ENCODE data around the gene DCDC2C.

The DCDC2C gene

DNA sequence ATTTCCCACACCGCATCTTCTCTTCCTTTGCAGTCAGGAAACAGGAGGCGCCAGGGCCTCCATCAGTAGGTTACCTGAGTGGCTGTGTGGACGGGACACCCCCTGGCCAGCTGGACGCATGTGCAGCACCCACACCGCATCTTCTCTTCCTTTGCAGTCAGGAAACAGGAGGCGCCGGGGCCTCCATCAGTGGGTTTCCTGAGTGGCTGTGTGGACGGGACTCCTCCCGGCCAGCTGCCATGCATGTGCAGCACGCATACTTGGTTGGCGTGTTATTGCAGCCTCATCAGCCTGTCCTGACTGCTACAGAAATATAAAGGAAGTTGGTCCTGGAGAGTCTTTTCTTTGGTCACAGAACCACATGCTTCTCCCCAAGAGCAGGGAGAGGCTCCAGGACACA lies 74.6 kb downstream of the DCDC2C start:
- no peak overlapping the region for H3K4me3 ChIP-seq (ENCODE audit: low read length)
- TF ChIP-seq ZNF274 (IDR thresholded peaks at IDR 0.05; ENCODE audit: low read depth, low read length), result no peak

DNA sequence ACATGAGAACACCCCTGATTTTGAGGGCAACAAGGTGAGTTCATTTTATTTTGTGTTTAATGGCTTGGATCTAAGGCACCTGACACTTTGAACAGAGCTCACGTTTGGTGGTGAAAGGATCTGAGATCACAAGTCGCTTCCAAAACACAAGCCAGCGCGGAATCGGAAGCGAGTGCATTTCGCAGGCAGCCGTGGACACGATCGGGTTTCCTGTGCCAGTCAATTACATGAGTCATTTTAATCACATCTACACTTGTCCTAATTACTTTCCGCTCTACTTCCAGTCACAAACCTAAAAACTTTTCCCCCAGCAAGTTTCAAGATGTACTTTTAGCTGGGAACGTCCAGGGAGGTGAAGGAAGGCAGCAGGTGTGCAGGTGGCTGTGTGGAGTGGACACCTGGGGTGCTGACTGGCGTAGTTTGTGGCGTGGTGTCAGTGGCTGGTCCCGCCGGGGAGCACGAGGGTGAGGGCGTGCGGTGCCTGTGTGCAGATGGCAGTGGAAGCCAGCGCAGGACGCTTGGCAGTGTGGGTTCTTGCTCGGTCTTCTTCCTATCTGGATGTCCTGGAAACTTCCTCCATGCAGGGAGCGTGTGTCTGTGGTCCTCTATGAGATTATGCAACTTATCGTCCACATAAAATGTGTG lies 75.6 kb downstream of the DCDC2C start:
- no peak for TF ChIP-seq ZNF274 (IDR thresholded peaks at IDR 0.05; ENCODE audit: low read depth, low read length)
- H3K4me3 ChIP-seq (ENCODE audit: low read length), result no peak overlapping the region

- H3K4me3 ChIP-seq (ENCODE audit: low read length), result no peak overlapping the region
- TF ChIP-seq ZNF274 (IDR thresholded peaks at IDR 0.05; ENCODE audit: low read depth, low read length), result no peak
Observed at GRCh38 chr2:3779496-3780049, 76.2 kb downstream of the DCDC2C start.

DNA sequence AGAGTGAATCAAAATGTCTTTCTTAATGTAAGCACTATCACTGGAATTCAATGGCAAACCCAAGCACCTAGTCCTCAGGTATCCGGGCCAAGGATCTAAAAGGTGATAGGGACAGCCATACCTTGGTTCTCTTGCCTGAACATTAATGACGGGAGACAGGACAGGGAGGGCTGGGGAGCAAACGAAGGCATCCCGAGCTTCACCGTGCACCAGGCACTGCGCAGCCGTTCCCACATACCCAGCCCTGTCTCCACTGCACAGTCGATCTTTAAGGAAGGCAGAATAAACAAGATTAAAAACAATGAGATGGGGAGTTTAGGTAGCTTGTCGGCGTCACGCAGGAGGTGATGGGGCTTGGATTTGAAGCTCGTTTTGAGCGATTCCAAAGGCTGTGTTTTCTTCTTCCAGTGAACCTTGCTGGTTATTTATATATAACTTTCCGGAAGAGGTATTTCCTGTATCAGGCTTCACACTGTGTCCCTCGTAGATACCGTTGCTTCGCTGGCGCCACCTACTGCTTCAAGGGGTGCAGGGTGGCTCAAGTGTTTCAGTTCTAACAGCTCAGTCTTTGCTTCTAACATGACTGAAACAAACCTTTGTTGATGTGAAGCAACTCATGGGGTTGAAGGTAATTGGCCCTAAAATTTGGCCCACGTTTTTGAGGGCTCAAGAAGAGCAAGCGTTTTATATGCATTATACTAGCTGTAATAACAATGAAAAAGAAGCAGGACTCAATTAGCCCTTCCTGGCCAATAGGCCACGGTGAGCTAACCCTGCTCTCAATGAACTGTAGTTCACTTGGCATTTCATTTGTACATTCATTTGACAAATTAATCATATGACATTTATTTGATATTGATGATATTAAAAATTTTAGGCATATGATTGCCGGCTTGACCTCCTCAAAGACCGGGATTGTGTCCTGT lies 77.4 kb downstream of the DCDC2C start:
- no peak for TF ChIP-seq ZNF274 (IDR thresholded peaks at IDR 0.05; ENCODE audit: low read depth, low read length)
- H3K4me3 ChIP-seq (ENCODE audit: low read length), result peak overlapping the region; percentile 35; the same call in 1 of the 2 replicates

DNA sequence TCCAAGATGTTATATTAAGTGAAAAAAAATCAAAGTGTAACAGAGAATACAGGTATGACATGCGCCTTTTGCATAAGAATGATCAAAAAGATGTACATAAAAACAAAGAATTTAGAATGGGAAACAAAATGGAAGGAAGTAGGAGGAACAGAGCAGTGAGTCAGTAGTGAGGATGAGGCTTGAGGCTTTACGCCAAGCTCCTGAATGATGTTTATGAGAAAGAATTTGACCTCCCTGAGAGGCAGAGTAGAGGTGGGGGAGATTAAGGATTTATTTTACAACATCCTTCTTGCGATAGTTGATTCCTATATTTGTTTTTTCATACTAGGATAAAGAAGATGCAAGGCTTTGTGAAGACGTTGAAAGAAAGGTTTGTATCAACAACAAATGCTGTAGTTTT lies 81.4 kb downstream of the DCDC2C start:
- no peak for TF ChIP-seq ZNF274 (IDR thresholded peaks at IDR 0.05; ENCODE audit: low read depth, low read length)
- H3K4me3 ChIP-seq (ENCODE audit: low read length), result no peak overlapping the region

DNA sequence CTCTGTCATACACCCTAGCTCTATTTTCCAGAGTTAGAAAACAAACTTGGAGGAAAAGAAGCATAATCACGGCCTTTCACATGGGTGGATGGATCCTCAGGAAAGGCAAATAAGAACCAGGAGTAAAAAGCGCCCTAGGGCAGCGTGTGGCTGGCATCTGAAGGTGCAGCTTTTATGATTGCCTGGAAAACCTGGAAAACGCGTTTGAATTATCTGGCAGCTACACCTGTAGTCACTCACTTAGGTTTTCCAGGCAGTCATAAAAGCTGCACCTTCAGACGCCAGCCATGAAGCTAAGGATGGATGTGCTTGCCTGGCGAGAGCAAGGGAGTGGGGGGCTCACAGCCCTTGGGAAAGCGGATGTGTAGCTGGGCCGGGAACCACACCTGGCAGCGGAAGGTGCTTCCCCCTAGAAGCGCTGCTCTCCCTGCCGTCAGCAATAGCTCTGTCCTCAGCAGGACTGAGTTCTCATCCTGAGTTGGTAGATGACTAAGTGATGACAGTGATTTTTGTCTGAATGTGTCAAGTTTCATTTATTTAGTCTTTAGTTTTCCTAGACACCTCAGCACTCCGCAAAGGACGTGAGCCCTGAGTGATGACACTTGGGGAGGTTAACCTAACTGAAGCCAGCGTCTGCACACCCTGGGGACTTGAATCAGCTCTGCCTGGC lies 82.0 kb downstream of the DCDC2C start:
- TF ChIP-seq ZNF274 (IDR thresholded peaks at IDR 0.05; ENCODE audit: low read depth, low read length), result no peak
- no peak overlapping the region for H3K4me3 ChIP-seq (ENCODE audit: low read length)

GRCh38 chr2:3785890-3786273 lies 82.5 kb downstream of the DCDC2C start:
- no peak overlapping the region for H3K4me3 ChIP-seq (ENCODE audit: low read length)
- TF ChIP-seq ZNF274 (IDR thresholded peaks at IDR 0.05; ENCODE audit: low read depth, low read length), result no peak

GRCh38 chr2:3787768-3788167 lies 84.4 kb downstream of the DCDC2C start:
- no peak overlapping the region for H3K4me3 ChIP-seq (ENCODE audit: low read length)
- no peak for TF ChIP-seq ZNF274 (IDR thresholded peaks at IDR 0.05; ENCODE audit: low read depth, low read length)

DNA sequence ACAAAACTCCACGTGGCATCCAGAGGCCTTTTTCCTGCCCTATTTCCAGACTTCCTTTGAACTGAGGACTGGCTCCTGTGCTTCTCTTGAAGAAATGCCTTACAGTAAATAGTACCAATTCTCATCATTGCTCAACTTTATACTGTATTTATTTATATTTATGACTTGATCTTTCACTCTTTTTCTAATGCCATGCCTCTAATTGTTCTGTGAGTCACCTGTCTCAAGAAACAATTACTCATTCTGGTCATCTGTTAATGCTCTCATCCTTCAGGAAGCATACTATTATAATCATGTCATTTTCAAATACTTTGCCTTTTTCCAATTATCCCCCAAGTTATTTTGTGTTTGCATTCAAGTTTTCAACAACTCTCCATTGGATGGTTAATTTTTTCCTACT lies 85.9 kb downstream of the DCDC2C start:
- TF ChIP-seq ZNF274 (IDR thresholded peaks at IDR 0.05; ENCODE audit: low read depth, low read length), result no peak

GRCh38 chr2:3793249-3793648 lies 89.9 kb downstream of the DCDC2C start:
- TF ChIP-seq ZNF274 (IDR thresholded peaks at IDR 0.05; ENCODE audit: low read depth, low read length), result no peak
- H3K4me3 ChIP-seq (ENCODE audit: low read length), result no peak overlapping the region

More for the DNA sequence above, 85.9 kb downstream of the DCDC2C start:
- H3K4me3 ChIP-seq (ENCODE audit: low read length), result no peak overlapping the region

DNA sequence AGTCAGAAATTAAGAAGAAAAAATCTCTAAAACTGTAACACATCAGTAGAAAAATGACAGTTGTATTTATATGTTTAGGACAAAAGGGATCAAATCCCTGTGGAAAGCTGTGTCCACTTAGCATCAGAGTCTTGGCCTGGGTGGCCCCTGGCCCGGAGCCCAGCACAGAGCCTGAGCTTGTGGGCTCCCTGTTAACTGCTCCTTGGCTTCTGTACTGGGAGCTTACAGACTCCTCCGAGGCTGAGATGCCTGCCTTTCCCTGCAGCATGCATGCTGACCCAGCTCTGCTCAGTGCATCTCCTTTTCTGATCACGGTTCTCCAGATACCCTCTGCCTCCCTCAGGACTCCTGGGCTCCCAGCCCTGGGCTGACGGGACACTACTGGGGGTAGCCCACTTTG lies 98.1 kb downstream of the DCDC2C start:
- no peak overlapping the region for H3K4me3 ChIP-seq (ENCODE audit: low read length)
- no peak for TF ChIP-seq ZNF274 (IDR thresholded peaks at IDR 0.05; ENCODE audit: low read depth, low read length)

DNA sequence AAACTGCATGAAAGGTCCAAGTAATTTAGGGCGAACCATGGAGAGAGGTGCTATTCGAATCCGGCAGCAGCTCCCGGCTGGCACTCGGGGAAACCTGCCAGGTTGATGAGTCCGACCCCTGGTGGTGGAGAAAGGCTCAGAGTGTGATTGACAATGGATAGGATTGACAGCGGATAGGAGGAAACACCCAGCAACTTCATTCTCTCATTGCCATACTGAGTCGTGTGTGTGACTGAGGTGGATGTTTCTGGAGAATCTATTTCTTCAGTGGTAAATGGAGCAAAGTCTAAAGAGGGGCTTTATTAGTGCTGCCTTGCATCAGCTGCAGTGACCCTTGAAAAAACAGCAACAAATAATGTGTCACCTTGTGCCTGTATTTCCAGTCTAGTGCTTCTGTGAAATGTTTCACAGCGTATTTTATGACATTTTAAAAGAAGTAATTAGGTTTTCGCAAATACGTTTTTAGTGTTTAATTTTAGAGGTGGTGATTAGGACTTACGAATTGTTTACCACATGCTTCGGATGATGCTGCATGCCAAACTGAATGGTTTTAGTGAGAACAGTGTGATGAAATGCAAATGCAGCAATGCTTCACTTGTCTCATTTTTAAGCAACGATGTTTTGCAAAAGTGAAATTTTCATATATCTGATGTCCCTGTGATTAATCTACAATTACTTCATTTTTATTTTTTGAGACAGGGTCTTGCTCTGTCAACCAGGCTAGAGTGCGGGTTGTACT lies 102.0 kb downstream of the DCDC2C start:
- TF ChIP-seq ZNF274 (IDR thresholded peaks at IDR 0.05; ENCODE audit: low read depth, low read length), result no peak
- no peak overlapping the region for H3K4me3 ChIP-seq (ENCODE audit: low read length)

GRCh38 chr2:3806168-3806567 lies 102.8 kb downstream of the DCDC2C start:
- TF ChIP-seq ZNF274 (IDR thresholded peaks at IDR 0.05; ENCODE audit: low read depth, low read length), result no peak
- H3K4me3 ChIP-seq (ENCODE audit: low read length), result no peak overlapping the region

DNA sequence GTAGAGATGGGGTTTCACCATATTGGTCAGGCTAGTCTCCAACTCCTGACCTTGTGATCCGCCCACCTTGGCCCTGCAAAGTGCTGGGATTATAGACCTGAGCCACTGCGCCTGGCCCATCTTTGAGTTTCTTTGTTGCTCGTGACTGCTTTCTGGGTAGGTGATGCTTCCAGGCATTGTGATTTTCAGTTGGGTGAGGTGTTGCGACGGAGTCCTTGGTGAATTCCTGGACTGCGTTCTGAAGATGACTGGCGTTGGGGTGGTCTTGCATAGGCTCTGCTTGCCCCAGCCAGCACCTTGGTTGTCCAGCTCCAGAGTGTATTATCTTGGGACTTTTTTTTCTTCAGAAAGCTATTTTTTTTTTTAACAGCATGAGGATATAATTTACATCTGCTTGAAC lies 103.4 kb downstream of the DCDC2C start:
- no peak for TF ChIP-seq ZNF274 (IDR thresholded peaks at IDR 0.05; ENCODE audit: low read depth, low read length)

More for the DNA sequence above, 103.4 kb downstream of the DCDC2C start:
- H3K4me3 ChIP-seq (ENCODE audit: low read length), result no peak overlapping the region

Measured in GM08714 (cell line).